GM21786 (cell line): Measurements from ENCODE around the gene PSG1.
"Not testable (repeated sequence)": the region's sequence is repeated elsewhere in the genome, so short reads cannot be mapped to it uniquely, and the experiment has no call there.

Experiments
- ATAC-seq: cut with Tn5 transposase; IDR thresholded peaks from one replicate; pipeline ENCODE4 v1.9.1; 2021; ENCODE audit not compliant: unreplicated experiment

The PSG1 gene

DNA sequence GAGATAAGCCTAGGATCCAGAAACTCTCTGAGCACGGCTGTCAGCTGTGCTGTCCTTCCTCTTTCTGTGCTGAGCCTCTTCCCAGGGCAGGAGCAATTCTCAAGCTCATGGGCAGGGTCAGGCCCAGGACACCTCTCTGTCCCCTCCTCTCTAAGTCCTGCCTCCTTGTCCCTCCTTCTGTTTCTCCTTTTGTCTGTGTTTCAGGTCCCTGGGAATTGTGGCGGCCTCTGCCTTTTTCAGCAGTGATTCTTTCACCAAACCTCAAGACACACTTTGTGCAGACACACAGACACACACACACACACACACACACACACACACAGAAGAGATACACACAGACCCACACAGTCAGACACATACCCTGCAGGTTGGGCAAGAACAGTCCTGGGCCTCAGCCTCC lies at the start of gene PSG1:
PSG1 (minus strand) TSS at position 101 of the 400 bp plus-strand sequence. CDS start 132 bp downstream, outside the sequence.
- ATAC-seq = no peak

DNA sequence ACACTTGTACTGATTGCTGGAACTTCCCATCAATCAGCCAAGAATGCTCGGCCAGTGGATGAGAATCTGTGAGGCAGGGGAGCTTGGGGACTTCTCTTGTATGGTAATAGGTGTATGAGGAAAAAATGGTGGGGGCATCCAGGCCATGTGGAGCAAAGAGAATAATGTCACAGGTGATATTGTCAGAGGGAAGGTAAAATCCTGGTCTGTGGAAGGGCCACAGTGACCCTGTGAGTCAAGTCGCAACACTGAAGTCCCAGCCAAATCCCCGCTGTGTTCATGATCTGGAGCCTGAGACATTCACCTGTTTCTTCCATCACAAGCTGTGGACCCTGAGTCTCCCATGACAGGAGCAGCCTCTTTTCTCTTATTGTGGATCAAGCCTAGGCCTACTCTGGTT lies 49.4 kb upstream of the PSG1 start:
- ATAC-seq = no peak

DNA sequence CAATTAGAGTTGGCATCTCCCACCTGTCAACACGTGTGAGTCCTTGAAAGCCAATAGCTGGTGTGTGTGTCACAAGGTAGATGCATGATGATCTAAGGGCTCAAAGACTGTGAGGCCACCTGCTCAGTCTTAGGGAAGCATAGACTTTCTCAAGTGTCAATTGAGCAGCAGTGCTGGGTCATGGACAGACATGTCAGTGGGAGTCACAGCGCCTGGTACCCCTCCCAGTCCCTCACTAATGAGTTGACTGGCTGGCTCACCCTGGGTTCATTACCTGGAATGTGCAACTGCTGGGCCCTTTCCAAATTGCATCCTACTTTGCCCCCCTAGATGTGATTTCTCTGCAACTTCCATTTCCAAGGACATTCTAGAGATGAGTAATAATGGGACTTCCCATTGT lies 47.3 kb upstream of the PSG1 start:
- ATAC-seq = no peak

DNA sequence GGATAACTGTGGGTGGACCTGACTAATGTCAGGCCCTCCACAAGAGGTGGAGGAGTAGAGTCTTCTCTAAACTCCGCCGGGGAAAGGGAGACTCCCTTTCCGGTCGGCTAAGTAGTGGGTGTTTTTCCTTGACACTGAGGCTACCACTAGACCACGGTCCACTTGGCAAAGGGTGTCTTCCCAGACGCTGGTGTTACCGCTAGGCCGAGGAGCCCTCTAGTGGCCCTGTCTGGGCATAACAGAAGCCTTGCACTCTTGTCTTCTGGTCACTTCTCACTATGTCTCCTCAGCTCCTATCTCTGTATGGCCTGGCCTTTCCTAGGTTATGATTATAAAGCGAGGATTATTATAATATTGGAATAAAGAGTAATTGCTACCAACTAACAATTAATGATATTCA lies 43.6 kb upstream of the PSG1 start:
- not testable (repeated sequence) for ATAC-seq

DNA sequence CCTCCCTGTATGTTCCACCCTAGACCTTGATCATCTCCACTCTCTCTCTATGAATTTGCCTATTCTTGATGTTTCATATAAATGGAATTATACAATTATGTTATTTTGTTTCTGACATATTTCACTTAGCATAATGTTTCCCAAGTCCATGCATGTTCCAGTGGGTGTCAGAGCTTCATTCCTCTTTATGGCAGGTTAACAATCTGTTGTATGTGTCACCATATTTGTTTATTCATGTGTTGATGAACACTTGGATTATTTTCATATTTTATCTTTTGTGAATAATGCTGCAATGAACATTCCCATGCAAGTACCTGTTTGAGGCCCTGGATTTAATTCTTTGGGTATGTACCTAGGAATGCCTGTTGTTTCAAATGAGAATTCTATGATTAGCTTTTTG lies 41.5 kb upstream of the PSG1 start:
- ATAC-seq = not testable (repeated sequence)

DNA sequence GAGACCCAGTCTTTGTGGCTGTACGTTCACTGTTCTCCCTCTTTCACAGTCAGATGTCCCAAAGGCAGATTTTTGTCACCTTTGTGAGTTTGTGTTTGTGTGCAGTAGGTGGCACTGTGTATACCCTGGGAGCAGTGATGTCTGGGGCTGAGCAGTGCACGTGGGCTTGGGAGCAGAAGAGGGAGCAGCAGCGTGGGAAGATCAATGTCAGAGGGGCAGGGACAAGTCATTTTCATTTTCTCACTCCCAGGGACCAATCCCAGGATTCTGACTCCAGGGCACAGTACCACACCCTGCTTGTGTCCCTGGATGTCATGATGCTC lies 40.2 kb upstream of the PSG1 start:
- ATAC-seq = no peak

DNA sequence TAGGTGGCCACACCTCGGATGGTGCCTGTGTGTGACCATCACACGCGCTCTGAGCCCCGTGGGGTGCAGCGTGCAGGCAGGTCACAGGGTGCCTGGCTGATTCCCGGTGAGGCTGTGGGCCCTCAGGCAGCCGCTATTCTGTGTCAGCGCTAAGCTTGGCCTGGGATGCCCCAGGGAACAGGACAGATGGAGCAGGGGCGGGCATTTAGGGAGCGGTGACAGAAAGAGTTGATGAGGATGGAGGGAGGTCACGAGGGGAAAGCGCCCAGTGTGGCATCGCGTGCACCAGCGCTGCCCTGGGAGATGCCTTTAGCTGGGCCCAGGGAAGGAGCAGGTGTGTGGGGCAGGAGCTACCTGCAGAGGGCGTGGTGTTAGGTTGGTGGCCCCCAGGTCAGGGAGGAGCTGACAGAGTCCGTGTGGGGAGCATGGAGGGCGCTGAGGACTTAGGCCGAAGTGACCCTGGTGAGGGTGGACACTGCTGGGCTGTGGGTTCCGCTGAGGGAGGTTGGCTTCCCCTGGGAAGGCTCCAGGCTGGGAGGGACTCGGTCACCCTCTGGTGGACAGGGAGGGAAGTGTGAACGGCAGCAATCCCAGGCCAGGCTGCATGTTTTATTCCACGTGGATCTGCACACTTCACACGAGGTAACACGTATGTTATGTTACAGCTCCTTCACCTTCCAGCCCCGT lies 39.7 kb upstream of the PSG1 start:
- not testable (repeated sequence) for ATAC-seq

DNA sequence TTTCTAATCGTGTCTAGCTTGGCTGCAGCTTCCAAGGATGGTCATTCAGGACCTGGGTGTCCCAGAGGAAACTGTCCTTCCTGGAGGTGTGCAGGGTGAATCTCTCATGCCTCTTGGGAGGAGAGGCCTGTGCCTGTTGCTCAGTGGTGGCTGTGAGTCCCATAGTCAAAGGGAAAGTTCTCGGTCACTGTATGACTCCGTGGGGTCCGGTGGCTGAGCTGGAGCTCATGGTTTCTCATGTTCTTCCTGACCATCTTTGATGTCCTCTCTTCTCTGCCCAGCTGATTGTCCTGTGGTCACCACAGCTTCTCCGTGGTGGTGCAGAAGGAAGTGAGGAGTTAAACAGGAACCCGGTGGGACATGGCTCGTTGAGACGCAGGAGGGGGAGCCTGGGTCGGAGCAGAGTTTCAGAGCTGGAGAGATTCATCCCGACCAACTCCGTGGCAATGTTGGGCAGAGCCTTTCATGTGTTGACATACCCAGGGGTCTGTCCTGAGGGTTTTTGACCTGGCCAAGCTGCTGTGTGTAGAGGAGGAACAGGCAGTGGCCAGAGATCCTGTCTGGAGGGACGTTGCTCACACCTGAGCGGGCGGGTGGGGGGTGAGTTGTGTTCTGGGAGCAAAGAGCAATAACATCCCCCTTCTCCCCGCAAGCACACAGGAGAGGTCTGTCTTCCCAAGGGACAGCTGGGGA lies 39.0 kb upstream of the PSG1 start:
- not testable (repeated sequence) for ATAC-seq

DNA sequence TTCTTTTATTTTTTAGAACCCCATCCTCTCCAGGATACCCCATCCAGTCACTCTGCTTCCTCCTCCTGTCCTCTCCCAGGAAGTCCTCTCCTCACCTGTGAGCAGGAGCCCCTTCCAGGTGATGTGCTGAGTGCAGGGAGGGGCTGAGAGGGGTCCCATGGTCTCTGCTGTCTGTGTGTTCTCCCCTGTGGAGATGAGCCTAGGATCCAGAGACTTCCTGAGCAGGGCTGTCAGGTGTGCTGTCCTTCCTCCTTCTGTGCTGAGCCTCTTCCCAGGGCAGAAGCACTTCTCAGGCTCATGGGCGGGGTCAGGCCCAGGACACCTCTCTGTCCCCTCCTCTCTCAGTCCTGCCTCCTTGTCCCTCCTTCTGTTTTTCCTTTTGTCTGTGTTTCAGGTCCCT lies 38.1 kb upstream of the PSG1 start, which contains the start of gene PSG6:
PSG6 (minus strand) TSS at position 261 of the 400 bp plus-strand sequence; CDS start at position 159, 102 bp downstream.
- ATAC-seq = not testable (repeated sequence)

DNA sequence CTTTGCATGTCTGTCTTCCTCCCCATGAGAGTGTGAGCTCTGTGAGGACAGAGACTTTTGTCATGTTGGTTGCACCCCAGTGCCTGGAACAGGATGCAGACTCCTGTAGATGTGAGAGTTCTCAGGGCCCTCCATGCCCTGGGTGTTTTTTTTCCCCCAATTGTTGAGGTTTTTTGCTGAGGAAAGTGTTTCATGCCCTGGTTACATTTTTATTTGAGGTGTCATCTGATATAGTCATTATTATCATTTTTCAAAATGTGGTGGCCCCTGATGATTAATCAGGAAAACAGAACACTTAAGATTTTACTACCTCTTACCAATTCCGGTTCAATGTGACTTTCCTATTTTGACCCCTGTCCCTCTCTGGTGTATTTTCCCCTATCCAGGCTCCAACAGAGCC lies 37.4 kb upstream of the PSG1 start:
- ATAC-seq = not testable (repeated sequence)

DNA sequence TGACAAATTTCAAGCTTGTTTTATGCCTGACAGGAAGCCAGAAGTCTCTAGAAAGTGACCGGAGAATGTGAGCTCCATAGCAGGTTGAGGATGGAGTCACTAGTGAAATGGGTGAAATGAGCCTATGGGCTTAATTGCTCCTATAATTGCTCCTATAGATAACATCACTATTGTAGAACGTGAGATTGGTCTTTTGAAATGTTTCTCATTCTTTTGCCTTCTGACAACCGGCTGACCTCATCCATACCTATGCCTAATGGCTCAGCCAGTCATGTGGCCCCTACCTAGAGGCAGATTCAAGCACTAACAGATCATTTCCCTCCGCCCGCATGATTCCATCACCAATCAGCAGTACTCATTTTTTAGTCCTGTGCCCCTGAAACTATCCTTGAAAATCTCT lies 34.0 kb upstream of the PSG1 start:
- not testable (repeated sequence) for ATAC-seq

DNA sequence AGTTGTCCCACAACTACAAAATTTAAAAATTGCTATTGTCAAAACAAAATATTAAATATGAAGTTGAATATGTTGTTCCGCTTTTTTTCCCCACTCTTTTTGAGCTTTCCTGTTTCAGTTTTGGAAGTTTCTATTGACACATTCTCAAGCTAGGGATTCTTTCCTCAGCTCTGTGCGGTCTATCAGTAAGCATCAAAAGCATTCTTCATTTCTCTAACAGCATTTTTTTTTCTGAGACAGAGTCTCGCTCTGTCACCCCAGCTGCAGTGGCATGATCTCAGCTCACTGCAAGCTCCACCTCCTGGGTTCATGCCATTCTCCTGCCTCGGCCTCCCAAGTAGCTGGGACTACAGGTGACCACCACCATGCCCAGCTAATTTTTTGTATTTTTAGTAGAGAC lies 33.4 kb upstream of the PSG1 start:
- ATAC-seq = not testable (repeated sequence)

DNA sequence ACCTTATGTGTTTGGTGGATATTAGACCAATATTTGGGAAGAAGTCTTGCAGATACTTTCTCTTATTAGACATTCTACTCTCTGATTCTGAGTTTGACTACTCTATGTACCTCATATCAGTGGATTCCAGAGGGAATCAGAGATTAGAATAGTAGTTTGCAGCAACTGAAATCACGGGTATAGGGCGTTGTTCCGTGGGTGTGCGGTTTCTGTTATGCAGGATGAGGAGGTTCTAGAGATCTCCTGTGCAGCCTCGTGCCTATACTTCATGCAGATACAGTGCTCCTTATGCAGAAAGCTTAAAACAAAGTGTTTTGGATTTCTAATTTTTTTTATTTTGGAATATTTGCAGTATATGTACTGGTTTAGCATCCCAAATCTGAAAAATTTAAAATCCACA lies 32.2 kb upstream of the PSG1 start:
- not testable (repeated sequence) for ATAC-seq

DNA sequence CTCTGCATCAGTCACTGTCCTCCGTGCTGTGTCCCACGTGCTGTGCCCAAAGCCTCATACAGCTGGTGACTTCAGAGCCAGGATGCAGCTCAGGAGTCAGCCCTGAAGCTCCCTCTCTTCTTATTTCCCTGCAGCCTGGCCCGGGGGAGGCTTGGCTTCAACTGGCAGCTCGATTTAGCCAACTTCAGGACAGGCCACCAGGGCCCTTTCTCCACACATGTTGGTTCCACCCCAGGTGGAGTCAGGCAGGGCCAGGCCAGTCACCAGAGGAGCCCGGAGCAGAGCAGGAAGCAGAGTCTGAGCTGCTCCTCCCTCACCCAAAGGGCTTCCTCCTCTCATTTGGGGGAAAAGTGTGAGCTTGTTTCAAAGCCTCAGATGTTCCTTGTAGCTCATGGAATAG lies 26.6 kb upstream of the PSG1 start:
- not testable (repeated sequence) for ATAC-seq

DNA sequence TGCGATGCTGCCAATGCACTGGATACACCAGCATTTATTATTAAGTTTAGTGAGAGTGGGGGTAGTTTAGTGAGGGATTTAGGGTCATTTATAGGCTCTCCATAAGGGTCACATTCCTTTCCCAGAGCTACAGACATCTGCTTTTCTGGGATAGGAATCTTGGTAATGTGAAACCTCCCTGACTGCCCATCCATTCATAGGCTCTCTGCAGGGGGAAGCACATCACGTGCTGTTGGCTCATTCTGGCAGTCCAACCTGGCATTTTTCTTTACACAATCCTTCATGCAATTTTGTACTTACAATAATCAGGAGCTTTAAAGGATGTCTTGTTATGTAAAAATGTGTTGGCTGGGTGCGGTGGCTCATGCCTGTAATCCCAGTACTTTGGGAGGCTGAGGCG lies 21.0 kb upstream of the PSG1 start:
- ATAC-seq = not testable (repeated sequence)

DNA sequence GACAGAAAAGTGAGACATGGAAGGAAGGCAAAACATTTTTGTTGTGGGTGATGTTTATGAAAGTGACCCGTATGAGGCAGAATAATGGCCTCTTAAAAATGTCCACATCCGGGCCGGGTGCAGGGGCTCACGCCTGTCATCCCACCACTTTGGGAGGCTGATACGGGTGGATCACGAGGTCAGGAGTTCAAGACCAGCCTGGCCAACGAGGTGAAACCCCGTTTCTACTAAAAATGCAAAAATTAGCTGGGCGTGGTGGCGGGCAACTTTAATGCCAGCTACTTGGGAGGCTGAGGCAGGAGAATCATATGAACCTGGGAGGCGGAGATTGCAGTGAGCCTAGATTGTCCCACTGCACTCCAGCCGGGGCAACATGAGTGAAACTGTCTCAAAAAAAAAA lies 20.2 kb upstream of the PSG1 start:
- ATAC-seq = not testable (repeated sequence)

DNA sequence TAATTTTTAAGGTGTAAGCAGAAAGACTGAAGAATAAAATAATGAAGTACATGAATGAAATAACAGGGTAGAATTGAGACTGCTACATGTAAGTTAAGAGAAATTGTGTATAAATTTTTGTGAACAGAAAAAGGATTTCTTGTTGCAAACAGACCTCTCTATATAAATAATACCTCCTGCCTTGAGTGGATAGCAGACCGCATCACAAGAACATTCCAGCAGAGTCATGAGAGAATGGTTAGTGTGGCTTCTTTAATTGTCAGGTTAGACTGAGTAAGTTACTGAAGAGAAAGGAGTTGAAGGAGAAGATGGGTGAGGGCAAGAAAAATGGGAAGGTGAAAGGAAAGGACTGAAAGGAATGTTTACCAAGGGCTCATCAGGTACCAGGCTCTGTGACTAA lies 19.6 kb upstream of the PSG1 start:
- ATAC-seq = not testable (repeated sequence)

DNA sequence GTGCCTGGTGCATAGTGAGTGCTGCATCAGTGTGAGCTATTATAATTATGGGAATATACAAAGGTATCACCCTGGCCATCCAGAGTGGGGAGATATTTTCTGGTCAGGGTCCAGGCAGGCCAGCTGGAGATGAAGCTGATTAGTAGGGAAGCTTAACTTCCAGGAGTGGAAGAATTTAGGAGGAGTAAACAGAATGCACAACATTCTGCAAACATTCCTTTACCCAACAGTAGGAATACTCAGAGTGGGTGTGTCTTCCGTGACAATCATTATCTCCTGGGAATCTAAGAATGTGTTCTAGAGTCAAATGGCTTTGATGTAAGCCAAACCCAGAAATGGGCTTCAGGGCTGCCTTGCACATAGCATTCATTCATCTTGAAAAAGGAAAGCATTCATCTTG lies 19.1 kb upstream of the PSG1 start:
- not testable (repeated sequence) for ATAC-seq

DNA sequence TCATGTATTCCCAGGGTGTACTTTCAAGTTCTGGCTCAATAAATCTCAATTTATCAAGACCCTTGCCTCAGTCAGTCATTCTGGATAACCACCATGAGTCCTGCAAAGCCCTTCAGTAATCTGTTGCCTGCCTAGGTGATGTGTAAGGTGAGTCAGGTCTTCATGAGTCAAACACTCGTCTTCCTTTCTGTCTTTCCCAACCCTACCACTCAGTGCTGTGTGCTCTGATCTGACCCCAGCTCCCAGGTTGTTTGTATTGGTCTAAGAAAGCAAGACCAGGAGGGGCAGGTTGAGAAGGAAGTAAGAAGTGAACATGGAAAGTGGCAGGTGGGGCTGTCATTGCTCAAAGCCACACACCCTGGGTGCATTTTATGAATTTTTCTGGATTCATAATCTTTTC lies 18.2 kb upstream of the PSG1 start:
- not testable (repeated sequence) for ATAC-seq

DNA sequence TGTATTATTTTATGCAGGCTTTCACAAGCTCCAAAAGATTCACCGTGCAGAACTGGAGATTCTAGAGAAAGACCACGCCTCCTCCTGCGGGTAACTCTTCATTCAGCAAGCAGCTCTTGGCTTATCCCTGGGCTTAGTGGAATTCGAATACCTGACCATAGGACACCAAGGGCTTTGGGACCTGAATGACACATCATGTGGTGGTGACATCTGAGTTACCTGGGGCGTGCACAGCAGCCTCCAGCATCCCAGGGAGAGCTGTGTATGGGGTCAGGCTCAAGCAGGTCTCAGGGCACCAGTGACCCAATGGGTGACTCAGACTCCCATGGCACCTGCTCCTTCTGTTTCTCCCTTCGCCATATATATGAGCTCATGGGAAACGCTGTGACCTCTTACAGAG lies 10.9 kb upstream of the PSG1 start:
- not testable (repeated sequence) for ATAC-seq

DNA sequence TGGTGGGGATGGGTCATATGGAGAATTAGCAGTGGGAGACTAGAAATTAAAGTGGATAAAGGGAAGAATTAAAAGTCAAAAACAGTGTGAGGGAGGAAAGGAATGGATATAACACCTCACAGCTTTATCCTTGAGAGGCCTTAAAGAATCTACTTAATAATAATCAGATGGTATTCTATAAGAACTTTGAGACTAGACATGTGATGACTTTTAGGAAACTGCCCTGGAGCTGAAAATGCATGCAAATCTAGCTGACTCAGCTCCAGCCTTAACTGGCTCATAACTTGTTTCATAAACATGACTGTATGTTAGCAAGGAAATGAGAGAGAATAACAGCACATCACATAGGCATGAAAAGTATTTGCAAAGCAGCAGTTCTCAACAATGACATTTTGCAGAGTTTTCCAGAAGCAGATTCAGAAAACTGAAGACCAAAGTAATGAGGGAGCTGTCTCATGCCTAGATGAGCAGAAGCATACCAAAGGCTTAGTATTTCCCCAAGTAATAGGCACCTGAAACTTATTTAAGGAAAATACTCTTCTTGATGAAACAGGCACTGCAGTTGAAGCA lies 8.4 kb upstream of the PSG1 start:
- not testable (repeated sequence) for ATAC-seq

DNA sequence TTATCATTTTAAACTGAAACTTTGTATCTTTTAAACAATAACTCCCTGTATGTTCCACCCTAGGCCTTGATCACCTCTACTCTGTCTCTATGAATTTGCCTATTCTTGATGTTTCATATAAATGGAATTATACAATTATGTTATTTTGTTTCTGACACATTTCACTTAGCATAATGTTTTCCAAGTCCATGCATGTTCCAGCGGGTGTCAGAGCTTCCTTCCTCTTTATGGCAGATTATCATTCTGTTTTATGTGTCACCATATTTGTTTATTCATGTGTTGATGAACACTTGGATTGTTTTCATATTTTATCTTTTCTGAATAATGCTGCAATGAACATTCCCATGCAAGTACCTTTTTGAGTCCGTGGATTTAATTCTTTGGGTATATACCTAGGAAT lies 3.2 kb upstream of the PSG1 start:
- not testable (repeated sequence) for ATAC-seq
